Activated CD4-positive, alpha-beta T cell treated with anti-CD3 and anti-CD28 coated beads, Interleukin-2, amount 50 U/mL, for 48 hours (primary cell): ENCODE results near the gene GMDS.
"Not testable (repeated sequence)": the region's sequence is repeated elsewhere in the genome, so short reads cannot be mapped to it uniquely, and the experiment has no call there.

ENCODE experiments used
- DNase-seq, 2 experiments: peaks; one replicate each; pipeline ENCODE4 v3.0.0-alpha.2; 2020

GMDS gene

GRCh38 chr6:1760876-1761275, 484.5 kb downstream of the GMDS start:
- no peak for DNase-seq

- DNase-seq: no peak
Observed at GRCh38 chr6:1759870-1760269, 485.5 kb downstream of the GMDS start.

- no peak for DNase-seq
Observed at GRCh38 chr6:1758076-1758679, 487.2 kb downstream of the GMDS start.

- no peak for DNase-seq
Observed at GRCh38 chr6:1757131-1757530, 488.3 kb downstream of the GMDS start.

GRCh38 chr6:1756472-1757129, 488.8 kb downstream of the GMDS start:
- no peak for DNase-seq

- not testable (repeated sequence) for DNase-seq
Observed at GRCh38 chr6:1751063-1751462, 494.3 kb downstream of the GMDS start.

- no peak for DNase-seq
Observed at GRCh38 chr6:1749041-1749440, 496.4 kb downstream of the GMDS start.

- no peak for DNase-seq
Observed at GRCh38 chr6:1747531-1747930, 497.9 kb downstream of the GMDS start.

- DNase-seq: no peak
Observed at GRCh38 chr6:1747003-1747402, 498.4 kb downstream of the GMDS start.

- no peak for DNase-seq
Observed at GRCh38 chr6:1745814-1746213, 499.6 kb downstream of the GMDS start.

- DNase-seq: no peak
Observed at GRCh38 chr6:1744543-1744942, 500.9 kb downstream of the GMDS start.

- no peak for DNase-seq
Observed at GRCh38 chr6:1739680-1740079, 505.7 kb downstream of the GMDS start.

GRCh38 chr6:1739220-1739619, 506.2 kb downstream of the GMDS start:
- no peak for DNase-seq

- no peak for DNase-seq
Observed at GRCh38 chr6:1738558-1739081, 506.8 kb downstream of the GMDS start.

- DNase-seq: no peak
Observed at GRCh38 chr6:1737463-1738311, 507.7 kb downstream of the GMDS start.

GRCh38 chr6:1736346-1737105, 508.9 kb downstream of the GMDS start:
- no peak for DNase-seq

- no peak for DNase-seq
Observed at GRCh38 chr6:1735239-1735803, 510.1 kb downstream of the GMDS start.

GRCh38 chr6:1730882-1731281, 514.5 kb downstream of the GMDS start:
- no peak for DNase-seq

GRCh38 chr6:1729750-1730140, 515.7 kb downstream of the GMDS start:
- DNase-seq: no peak

GRCh38 chr6:1729133-1729749, 516.2 kb downstream of the GMDS start:
- DNase-seq: no peak

- no peak for DNase-seq
Observed at GRCh38 chr6:1726341-1726768, 519.0 kb downstream of the GMDS start.

GRCh38 chr6:1724616-1725015, 520.8 kb downstream of the GMDS start:
- no peak for DNase-seq
